HG03457 (cell line): ENCODE measurements around the gene FYCO1.

Experiments used
- ATAC-seq: cut with Tn5 transposase; IDR thresholded peaks from one replicate; pipeline ENCODE4 v1.9.1; 2021; ENCODE audit warnings: moderate number of reproducible peaks; ENCODE audit not compliant: unreplicated experiment

FYCO1 gene

GRCh38 chr3:45966371-45966791 is 29.2 kb downstream of the FYCO1 start:
- ATAC-seq: no peak

- ATAC-seq: no peak
These were observed 30.0 kb downstream of the FYCO1 start for GRCh38 chr3:45965653-45966052.

- ATAC-seq: no peak
These were observed 30.4 kb downstream of the FYCO1 start for GRCh38 chr3:45965253-45965652.

- no peak for ATAC-seq
These were observed 31.5 kb downstream of the FYCO1 start for GRCh38 chr3:45964139-45964538.

- no peak for ATAC-seq
These were observed 33.6 kb downstream of the FYCO1 start for GRCh38 chr3:45962033-45962432.

GRCh38 chr3:45960289-45960688 is 35.3 kb downstream of the FYCO1 start:
- no peak for ATAC-seq

- ATAC-seq: no peak
These were observed 36.4 kb downstream of the FYCO1 start for GRCh38 chr3:45959201-45959600.

- ATAC-seq: no peak
These were observed 37.3 kb downstream of the FYCO1 start for GRCh38 chr3:45958321-45958791.

- no peak for ATAC-seq
These were observed 38.0 kb downstream of the FYCO1 start for GRCh38 chr3:45957586-45957985.

- ATAC-seq: no peak
These were observed 39.9 kb downstream of the FYCO1 start for GRCh38 chr3:45955706-45956105.

- no peak for ATAC-seq
These were observed 40.5 kb downstream of the FYCO1 start for GRCh38 chr3:45955017-45955647.

- no peak for ATAC-seq
These were observed 41.3 kb downstream of the FYCO1 start for GRCh38 chr3:45954306-45954705.

- ATAC-seq: no peak
These were observed 42.1 kb downstream of the FYCO1 start for GRCh38 chr3:45953536-45953935.

GRCh38 chr3:45952456-45952855 is 43.2 kb downstream of the FYCO1 start:
- ATAC-seq: no peak

GRCh38 chr3:45951946-45952345 is 43.7 kb downstream of the FYCO1 start:
- no peak for ATAC-seq

- no peak for ATAC-seq
These were observed 44.7 kb downstream of the FYCO1 start for GRCh38 chr3:45950686-45951600.

GRCh38 chr3:45950131-45950530 is 45.5 kb downstream of the FYCO1 start:
- no peak for ATAC-seq

GRCh38 chr3:45949432-45949831 is 46.2 kb downstream of the FYCO1 start:
- ATAC-seq: no peak

GRCh38 chr3:45948881-45949280 is 46.7 kb downstream of the FYCO1 start:
- no peak for ATAC-seq

- no peak for ATAC-seq
These were observed 47.3 kb downstream of the FYCO1 start for GRCh38 chr3:45948311-45948781.

GRCh38 chr3:45947361-45947760 is 48.3 kb downstream of the FYCO1 start:
- no peak for ATAC-seq

GRCh38 chr3:45946875-45947274 is 48.7 kb downstream of the FYCO1 start:
- ATAC-seq: no peak
